ENCODE results near the gene RPAIN.

The RPAIN gene

GRCh38 chr17:5466295-5466694 lies 46.3 kb downstream of the RPAIN start:
- H3K9me3 ChIP-seq (ENCODE audit: control insufficient read depth, insufficient read depth, low read length) = no peaks in the 10 kb centered on the region
- peak overlapping the region; percentile 89 for H3K4me3 ChIP-seq (ENCODE audit: low read length)

GRCh38 chr17:5467416-5467815 lies 47.4 kb downstream of the RPAIN start:
- Histone ChIP-seq H3K79me2 (ENCODE audit: control insufficient read depth, low read length) (peaks cover 64% of the 10 kb centered on the region), H3K9me2 (replicated peaks; ENCODE audit: control insufficient read depth, low read length) (no peaks in the 10 kb centered on the region), H3K27me3 (ENCODE audit: control insufficient read depth, low read length) (no peaks in the 10 kb centered on the region), H4K20me1 (ENCODE audit: control insufficient read depth, insufficient read depth, low read depth, low read length) (peaks cover 14% of the 10 kb centered on the region), H3K4me1 (ENCODE audit: control insufficient read depth, low read length) (peaks cover 29% of the 10 kb centered on the region), H3K4me3 (ENCODE audit: low read length) (peak overlapping the region; percentile 89), H3F3A (ENCODE audit: control insufficient read depth, insufficient read depth) (peaks cover 8% of the 10 kb centered on the region), H3K27ac (ENCODE audit: low read depth, low read length) (no peak overlapping the region), H3K36me3 (ENCODE audit: control insufficient read depth, low read length) (peaks cover 52% of the 10 kb centered on the region), H3K9me3 (ENCODE audit: control insufficient read depth, insufficient read depth, low read length) (no peaks in the 10 kb centered on the region), H3K4me2 (ENCODE audit: low read length) (peak overlapping the region; percentile 69)
- TF ChIP-seq EZH2phosphoT487 (IDR thresholded peaks at IDR 0.05; ENCODE audit: borderline replicate concordance, low read length) (no peak), CTCF (IDR thresholded peaks at IDR 0.05; ENCODE audit: low read depth, low read length, poor library complexity, severe bottlenecking) (no peak)

More at GRCh38 chr17:5466295-5466694, 46.3 kb downstream of the RPAIN start:
- peaks cover 2% of the 10 kb centered on the region for H3F3A ChIP-seq (ENCODE audit: control insufficient read depth, insufficient read depth)
- H3K4me2 ChIP-seq (ENCODE audit: low read length) = peak overlapping the region; percentile 69
- H3K4me1 ChIP-seq (ENCODE audit: control insufficient read depth, low read length) = peaks cover 29% of the 10 kb centered on the region
- H4K20me1 ChIP-seq (ENCODE audit: control insufficient read depth, insufficient read depth, low read depth, low read length) = peaks cover 14% of the 10 kb centered on the region
- H3K36me3 ChIP-seq (ENCODE audit: control insufficient read depth, low read length) = peaks cover 55% of the 10 kb centered on the region
- H3K27me3 ChIP-seq (ENCODE audit: control insufficient read depth, low read length) = no peaks in the 10 kb centered on the region
- H3K79me2 ChIP-seq (ENCODE audit: control insufficient read depth, low read length) = peaks cover 71% of the 10 kb centered on the region
- H3K27ac ChIP-seq (ENCODE audit: low read depth, low read length) = no peak overlapping the region
- H3K9me2 ChIP-seq (replicated peaks; ENCODE audit: control insufficient read depth, low read length) = no peaks in the 10 kb centered on the region
- TF ChIP-seq CTCF (IDR thresholded peaks at IDR 0.05; ENCODE audit: low read depth, low read length, poor library complexity, severe bottlenecking) (no peak), EZH2phosphoT487 (IDR thresholded peaks at IDR 0.05; ENCODE audit: borderline replicate concordance, low read length) (no peak)

GRCh38 chr17:5468075-5468473 lies 48.1 kb downstream of the RPAIN start:
- H3K79me2 ChIP-seq (ENCODE audit: control insufficient read depth, low read length) = peaks cover 57% of the 10 kb centered on the region
- H3K4me3 ChIP-seq (ENCODE audit: low read length) = peak overlapping the region; percentile 89
- H3K36me3 ChIP-seq (ENCODE audit: control insufficient read depth, low read length) = peaks cover 52% of the 10 kb centered on the region
- H3K4me1 ChIP-seq (ENCODE audit: control insufficient read depth, low read length) = peaks cover 29% of the 10 kb centered on the region
- H3K4me2 ChIP-seq (ENCODE audit: low read length) = peak overlapping the region; percentile 69
- no peaks in the 10 kb centered on the region for H3K9me3 ChIP-seq (ENCODE audit: control insufficient read depth, insufficient read depth, low read length)
- H3K27ac ChIP-seq (ENCODE audit: low read depth, low read length) = peak overlapping the region; percentile 27
- H3K27me3 ChIP-seq (ENCODE audit: control insufficient read depth, low read length) = no peaks in the 10 kb centered on the region
- peaks cover 10% of the 10 kb centered on the region for H3F3A ChIP-seq (ENCODE audit: control insufficient read depth, insufficient read depth)
- no peak for TF ChIP-seq CTCF (IDR thresholded peaks at IDR 0.05; ENCODE audit: low read depth, low read length, poor library complexity, severe bottlenecking)
- TF ChIP-seq EZH2phosphoT487 (IDR thresholded peaks at IDR 0.05; ENCODE audit: borderline replicate concordance, low read length) = no peak
- peaks cover 14% of the 10 kb centered on the region for H4K20me1 ChIP-seq (ENCODE audit: control insufficient read depth, insufficient read depth, low read depth, low read length)
- no peaks in the 10 kb centered on the region for H3K9me2 ChIP-seq (replicated peaks; ENCODE audit: control insufficient read depth, low read length)
